T-cell (primary cell): ENCODE measurements around the gene DIP2C. TPM values are rescaled to one million over a fixed set of nuclear protein-coding genes. Genes with fewer than 3 reads are reported as not detected.

Experiments used
- ATAC-seq, 4 experiments: fragments of 200-7000 bp in 3 of 4; fragments of 150-1000 bp in 1 of 4; cut with Tn5 transposase; replicated peaks in 1 of 4; 1 replicate in 3 of 4; 2 replicates in 1 of 4; pipeline ENCODE4 v1.10.0; 2021; ENCODE audit warnings: moderate library complexity in 3 of 4, mild to moderate bottlenecking in 2 of 4, moderate number of reproducible peaks in 1 of 4
- CTCF ChIA-PET, 2 donors: fragments of 300-600 bp; sonication (Branson Sonifier 250); formaldehyde crosslinking; loops; one replicate each; lab custom pipeline; 2022; ENCODE audit warnings: antibody characterized with exemption in 2 of 2; lab: Charles Lee
- POLR2A ChIA-PET, 2 donors: fragments of 300-600 bp; sonication (Branson Sonifier 250); formaldehyde crosslinking; loops; one replicate each; lab custom pipeline; 2022; ENCODE audit warnings: antibody characterized with exemption in 2 of 2; lab: Charles Lee
- DNase-seq, 35 experiments: peaks; one replicate each; pipeline versions ENCODE4 v3.0.0 to v3.0.0-alpha.2; 2013 to 2023
- H3K27ac ChIP-seq: one replicate; pipeline ENCODE4 v1.5.1; 2013; ENCODE audit warnings: low read length
- H3K27me3 ChIP-seq, 2 experiments: replicated peaks in 1 of 2; 1 replicate in 1 of 2; 2 replicates in 1 of 2; pipeline versions ENCODE4 v1.6.1 to v1.7.0; 2013; ENCODE audit warnings: low read length in 1 of 2, mixed read lengths in 1 of 2; ENCODE audit not compliant: control insufficient read depth in 2 of 2, insufficient read depth in 2 of 2; ENCODE audit errors: extremely low read depth in 1 of 2
- H3K36me3 ChIP-seq, 2 donors: 1 replicate in 1 of 2; 2 replicates in 1 of 2; pipeline versions ENCODE4 v1.6.1 to v1.7.0; 2013; ENCODE audit warnings: low read length in 1 of 2; ENCODE audit not compliant: control insufficient read depth in 2 of 2, insufficient read depth in 1 of 2; ENCODE audit errors: extremely low read depth in 1 of 2
- H3K4me1 ChIP-seq, 2 experiments: 1 replicate in 1 of 2; 2 replicates in 1 of 2; pipeline versions ENCODE4 v1.6.1 to v1.7.0; 2013; ENCODE audit warnings: low read length in 2 of 2, mixed read lengths in 1 of 2; ENCODE audit not compliant: insufficient read depth in 2 of 2, control insufficient read depth in 1 of 2; ENCODE audit errors: extremely low read depth in 1 of 2
- H3K4me3 ChIP-seq, 2 donors: 1 replicate in 1 of 2; 2 replicates in 1 of 2; pipeline versions ENCODE4 v1.5.1 to v1.7.0; 2013; ENCODE audit warnings: mild to moderate bottlenecking in 2 of 2, low read length in 1 of 2, moderate library complexity in 1 of 2; ENCODE audit not compliant: control insufficient read depth in 1 of 2; ENCODE audit errors: extremely low read depth in 1 of 2
- H3K9me3 ChIP-seq: 2 replicates; pipeline ENCODE4 v1.7.0; 2013
- H3K27ac Mint-ChIP-seq, 2 donors: one replicate each; pipeline ENCODE4 v1.8.0; 2020 to 2021; ENCODE audit warnings: mild to moderate bottlenecking in 2 of 2, mixed read lengths in 2 of 2
- H3K27me3 Mint-ChIP-seq, 2 donors: one replicate each; pipeline ENCODE4 v1.8.0; 2021 to 2022; ENCODE audit warnings: mixed read lengths in 2 of 2
- H3K36me3 Mint-ChIP-seq: one replicate; pipeline ENCODE4 v1.8.0; 2021; ENCODE audit warnings: mixed read lengths
- H3K4me1 Mint-ChIP-seq, 3 donors: one replicate each; pipeline ENCODE4 v1.8.0; 2020 to 2022; ENCODE audit warnings: mixed read lengths in 3 of 3, mild to moderate bottlenecking in 1 of 3
- H3K4me3 Mint-ChIP-seq, 3 donors: one replicate each; pipeline ENCODE4 v1.8.0; 2020 to 2022; ENCODE audit warnings: mild to moderate bottlenecking in 3 of 3, mixed read lengths in 3 of 3, moderate library complexity in 3 of 3
- H3K9me3 Mint-ChIP-seq, 3 donors: one replicate each; pipeline ENCODE4 v1.8.0; 2020 to 2022; ENCODE audit warnings: mixed read lengths in 3 of 3
- WGBS: methylation state at CpG from one replicate; pipeline ENCODE4 v1.1.5; 2013; ENCODE audit warnings: missing lambda C conversion rate; ENCODE audit not compliant: insufficient coverage; 5-methylcytosine and 5-hydroxymethylcytosine counted together
- total RNA-seq, 35 experiments: library from RNA in 6 of 35; stranded (reverse) in 6 of 35; fragments of 120-200 nt in 1 of 35; gene quantifications; one replicate each; pipeline versions ENCODE4 v1.2.1 to v1.2.4 and lab custom pipeline; 2013 to 2026

Gene DIP2C
- total RNA-seq, 5 donors from 2014 or later (not counting 1 experiment from before 2014, with no cell fraction given) = 2.7 to 7.4 (median 4.5) TPM

DNA sequence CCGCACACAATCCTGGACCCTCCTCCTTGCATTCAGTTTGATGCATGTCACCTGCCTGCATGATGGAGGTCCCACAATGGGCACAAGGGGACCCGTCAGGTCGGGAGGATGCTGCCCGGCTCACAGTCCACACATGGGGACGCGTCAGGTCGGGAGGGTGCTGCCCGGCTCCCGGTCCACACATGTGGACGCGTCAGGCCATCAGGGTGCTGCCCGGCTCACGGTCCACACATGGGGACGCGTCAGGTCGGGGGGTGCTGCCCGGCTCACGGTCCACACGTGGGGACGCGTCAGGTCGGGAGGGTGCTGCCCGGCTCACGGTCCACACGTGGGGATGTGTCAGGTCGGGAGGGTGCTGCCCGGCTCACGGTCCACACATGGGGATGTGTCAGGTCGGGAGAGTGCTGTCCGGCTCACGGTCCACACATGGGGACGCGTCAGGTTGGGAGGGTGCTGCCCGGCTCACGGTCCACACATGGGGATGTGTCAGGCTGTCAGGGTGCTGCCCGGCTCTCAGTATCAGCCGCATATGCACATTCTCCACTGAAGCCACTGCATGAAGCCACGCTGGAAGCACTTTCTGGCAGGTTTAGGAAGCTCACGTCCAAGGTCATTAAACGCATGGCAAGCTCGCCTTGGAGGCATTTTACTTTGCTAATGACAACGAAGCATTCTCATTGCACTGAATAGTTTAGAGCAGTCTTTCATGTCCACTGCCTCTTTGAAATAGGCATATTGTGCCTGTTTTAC lies 50.3 kb downstream of the DIP2C start:
- Histone ChIP-seq H3K9me3 (no peaks in the 10 kb centered on the region), H3K36me3 (no peaks in the 10 kb centered on the region), H3K27ac (no peak overlapping the region), H3K4me3 (no peak overlapping the region), H3K27me3 (peaks cover 3 to 33% of the 10 kb centered on the region in 2 experiments), H3K4me1 (no peaks in the 10 kb centered on the region)
- Mint-ChIP-seq H3K9me3 (no peaks in the 10 kb centered on the region), H3K4me3 (no peak overlapping the region), H3K27me3 (peaks cover 25 to 29% of the 10 kb centered on the region in 2 donors), H3K4me1 (peaks cover 0 to 5% (median 0%) of the 10 kb centered on the region in 3 donors), H3K36me3 (no peaks in the 10 kb centered on the region), H3K27ac (no peak overlapping the region)
- POLR2A ChIA-PET = no interaction called here
- CTCF ChIA-PET = no interaction called here
- WGBS = 93% methylated on average over 36 of the region's 42 CpGs
- ATAC-seq (no peak), DNase-seq (no peak)

DNA sequence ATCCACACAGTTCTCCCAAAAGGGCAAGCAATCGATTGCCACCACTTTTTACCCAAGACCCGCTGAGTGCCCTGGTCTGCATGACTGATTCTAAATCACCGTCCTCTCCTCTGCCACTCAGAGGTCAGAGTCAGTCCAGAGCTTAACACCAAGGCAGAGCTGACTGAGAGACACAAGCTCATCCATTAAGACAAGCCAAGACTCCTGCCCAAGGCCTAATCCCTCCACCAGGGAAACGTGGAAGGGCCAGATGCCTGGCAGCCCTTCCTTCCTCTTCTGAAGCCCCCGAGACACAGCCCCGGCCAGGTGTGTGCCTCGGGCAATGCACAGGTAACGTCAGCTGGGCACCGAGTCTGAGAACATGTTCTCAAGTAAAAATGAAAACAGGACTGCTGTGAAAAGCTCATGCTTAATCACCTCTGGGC lies 51.7 kb downstream of the DIP2C start:
- peaks cover 0 to 5% (median 0%) of the 10 kb centered on the region in 3 donors for H3K4me1 Mint-ChIP-seq
- Histone ChIP-seq H3K4me3 (no peak overlapping the region), H3K4me1 (no peaks in the 10 kb centered on the region), H3K9me3 (no peaks in the 10 kb centered on the region), H3K27me3 (peaks cover 3 to 37% of the 10 kb centered on the region in 2 experiments), H3K27ac (no peak overlapping the region), H3K36me3 (no peaks in the 10 kb centered on the region)
- no peak overlapping the region for H3K4me3 Mint-ChIP-seq
- H3K9me3 Mint-ChIP-seq = no peaks in the 10 kb centered on the region
- DNase-seq = no peak
- no peak overlapping the region for H3K27ac Mint-ChIP-seq
- WGBS = 62% methylated on average over 9 of the region's 9 CpGs
- ChIA-PET POLR2A (no interaction called here), CTCF (no interaction called here)
- peaks cover 25 to 35% of the 10 kb centered on the region in 2 donors for H3K27me3 Mint-ChIP-seq
- H3K36me3 Mint-ChIP-seq = no peaks in the 10 kb centered on the region
- no peak for ATAC-seq

DNA sequence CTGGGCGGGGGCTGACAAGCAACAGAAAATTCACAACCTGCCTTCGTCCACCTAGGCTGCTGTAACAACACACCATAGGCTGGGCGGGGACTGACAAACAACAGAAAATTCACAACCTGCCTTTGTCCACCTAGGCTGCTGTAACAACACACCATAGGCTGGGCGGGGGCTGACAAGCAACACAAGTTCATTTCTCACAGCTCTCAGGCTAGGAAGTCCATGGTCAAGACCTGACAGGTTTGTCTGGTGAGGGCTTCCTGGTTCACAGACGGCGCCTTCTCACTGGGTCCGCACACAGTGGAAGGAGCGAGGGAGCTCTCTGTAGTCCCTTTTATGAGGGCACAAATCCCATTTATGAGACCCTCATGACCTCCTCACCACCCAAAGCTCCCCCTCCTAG lies 52.2 kb downstream of the DIP2C start:
- Mint-ChIP-seq H3K27ac (no peak overlapping the region), H3K4me1 (peaks cover 0 to 5% (median 0%) of the 10 kb centered on the region in 3 donors), H3K36me3 (no peaks in the 10 kb centered on the region), H3K4me3 (no peak overlapping the region), H3K27me3 (peaks cover 25 to 33% of the 10 kb centered on the region in 2 donors), H3K9me3 (no peaks in the 10 kb centered on the region)
- ATAC-seq (no peak), DNase-seq (no peak)
- WGBS = 63% methylated on average over 4 of the region's 8 CpGs
- Histone ChIP-seq H3K27me3 (peaks cover 3 to 37% of the 10 kb centered on the region in 2 experiments), H3K9me3 (no peaks in the 10 kb centered on the region), H3K4me1 (no peaks in the 10 kb centered on the region), H3K4me3 (no peak overlapping the region), H3K36me3 (no peaks in the 10 kb centered on the region), H3K27ac (no peak overlapping the region)
- ChIA-PET CTCF (no interaction called here), POLR2A (no interaction called here)

DNA sequence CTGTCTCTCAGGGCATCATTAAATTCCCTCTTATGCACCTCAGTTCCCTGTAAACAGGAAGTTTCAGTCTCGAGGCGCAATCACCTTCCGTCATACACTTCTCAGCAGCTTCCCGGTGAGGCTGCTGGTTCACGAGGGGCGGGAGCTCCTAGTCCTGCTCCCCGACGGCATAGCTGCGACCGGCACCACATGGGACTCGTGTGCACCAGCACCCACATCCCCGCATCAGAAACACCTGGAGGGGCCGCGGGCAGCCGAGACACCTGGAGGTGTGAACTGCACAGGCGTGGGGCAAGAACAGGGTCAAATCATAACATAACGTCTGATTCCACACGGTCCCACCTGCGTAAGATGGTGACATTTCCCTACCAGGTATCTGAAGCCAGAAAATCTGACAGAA lies 52.7 kb downstream of the DIP2C start:
- Histone ChIP-seq H3K36me3 (no peaks in the 10 kb centered on the region), H3K27ac (no peak overlapping the region), H3K4me1 (no peaks in the 10 kb centered on the region), H3K9me3 (no peaks in the 10 kb centered on the region), H3K27me3 (peaks cover 3 to 37% of the 10 kb centered on the region in 2 experiments), H3K4me3 (no peak overlapping the region)
- DNase-seq = no peak
- ATAC-seq = no peak
- H3K27ac Mint-ChIP-seq = no peak overlapping the region
- CTCF ChIA-PET = no interaction called here
- no peaks in the 10 kb centered on the region for H3K9me3 Mint-ChIP-seq
- H3K27me3 Mint-ChIP-seq = peaks cover 25 to 33% of the 10 kb centered on the region in 2 donors
- no peak overlapping the region for H3K4me3 Mint-ChIP-seq
- peaks cover 0 to 5% (median 0%) of the 10 kb centered on the region in 3 donors for H3K4me1 Mint-ChIP-seq
- POLR2A ChIA-PET = no interaction called here
- 56% methylated on average over 17 of the region's 19 CpGs for WGBS
- H3K36me3 Mint-ChIP-seq = no peaks in the 10 kb centered on the region

DNA sequence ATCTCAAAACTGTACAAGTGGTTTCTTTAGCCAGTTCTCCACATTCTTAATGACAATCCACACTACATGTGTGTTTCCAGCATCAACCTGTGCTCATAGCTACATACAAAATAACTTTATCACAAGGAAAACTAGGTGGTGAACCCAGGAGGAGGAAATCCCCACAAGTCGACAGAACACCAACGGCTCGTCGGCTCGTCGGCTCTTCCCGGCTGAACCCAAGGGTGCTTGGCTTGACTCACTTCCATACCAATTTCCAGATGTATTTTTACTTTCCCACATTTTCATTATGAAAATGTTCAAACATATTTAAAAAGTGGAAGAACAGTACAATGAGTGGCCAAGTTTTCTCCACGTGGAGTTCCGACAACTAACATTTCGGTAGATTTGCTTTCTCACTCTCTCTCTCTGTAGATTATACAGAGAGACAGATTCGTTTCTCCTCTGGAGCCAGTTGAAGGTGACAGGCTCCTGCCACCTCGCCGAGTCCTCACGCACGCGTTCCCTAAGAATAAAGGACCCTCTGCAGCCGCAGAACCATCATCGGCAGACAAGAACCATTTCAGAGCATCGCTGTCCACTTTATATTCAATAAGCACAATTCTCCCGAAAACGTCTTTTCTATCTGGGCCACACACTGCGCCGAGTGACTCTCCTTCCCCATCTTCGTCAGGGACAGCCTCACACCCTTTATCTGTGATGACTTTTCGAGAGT lies 53.3 kb downstream of the DIP2C start:
- no peaks in the 10 kb centered on the region for H3K9me3 Mint-ChIP-seq
- H3K27ac Mint-ChIP-seq = no peak overlapping the region
- no peak overlapping the region for H3K27ac ChIP-seq
- H3K9me3 ChIP-seq = no peaks in the 10 kb centered on the region
- H3K36me3 ChIP-seq = no peaks in the 10 kb centered on the region
- no peak overlapping the region for H3K4me3 ChIP-seq
- WGBS = 82% methylated on average over 19 of the region's 25 CpGs
- no peak for DNase-seq
- no peak for ATAC-seq
- H3K4me3 Mint-ChIP-seq = no peak overlapping the region
- H3K36me3 Mint-ChIP-seq = no peaks in the 10 kb centered on the region
- peaks cover 25 to 33% of the 10 kb centered on the region in 2 donors for H3K27me3 Mint-ChIP-seq
- no peaks in the 10 kb centered on the region for H3K4me1 ChIP-seq
- CTCF ChIA-PET = no interaction called here
- peaks cover 3 to 37% of the 10 kb centered on the region in 2 experiments for H3K27me3 ChIP-seq
- H3K4me1 Mint-ChIP-seq = peaks cover 0 to 5% (median 0%) of the 10 kb centered on the region in 3 donors
- POLR2A ChIA-PET = no interaction called here

DNA sequence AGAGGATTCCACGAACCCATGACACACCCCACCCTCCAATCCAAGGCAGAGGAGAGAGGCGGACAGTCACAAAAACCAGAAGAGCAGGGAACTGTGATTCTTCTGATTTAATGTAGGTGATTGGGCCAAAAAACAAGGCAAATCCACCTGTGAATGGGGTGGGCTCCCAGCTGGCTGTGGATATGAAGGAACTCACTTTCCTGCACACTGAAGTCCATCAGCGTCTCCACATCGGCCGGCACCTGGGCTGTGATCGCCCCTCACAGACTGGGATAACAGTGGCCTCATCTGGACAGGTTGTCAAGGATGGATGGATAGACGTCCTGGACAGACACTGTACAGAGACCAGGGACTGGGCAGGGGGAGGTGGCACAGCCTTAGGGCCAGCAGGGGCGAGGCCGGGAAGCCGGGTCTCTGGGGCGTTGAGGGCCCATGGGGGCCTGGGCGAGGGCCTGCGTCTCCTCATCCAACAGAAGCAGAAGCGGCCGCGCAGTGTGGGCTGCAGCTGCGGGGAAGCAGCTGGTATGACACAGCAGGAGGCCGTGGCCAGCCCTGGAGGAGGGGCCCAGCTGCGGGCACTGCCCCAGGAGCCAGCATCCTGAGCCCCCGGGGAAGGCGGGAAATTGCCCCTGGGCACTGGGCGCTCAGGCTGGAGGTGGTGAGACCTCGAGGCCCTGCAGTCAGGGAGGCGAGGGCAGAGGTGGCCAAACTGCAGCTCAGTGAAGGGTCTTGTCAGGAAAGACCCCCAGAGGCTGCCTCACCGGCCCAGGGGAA lies 54.2 kb downstream of the DIP2C start:
- ATAC-seq = no peak
- Mint-ChIP-seq H3K36me3 (no peaks in the 10 kb centered on the region), H3K27me3 (peaks cover 25 to 33% of the 10 kb centered on the region in 2 donors), H3K4me1 (peaks cover 0 to 5% (median 0%) of the 10 kb centered on the region in 3 donors), H3K9me3 (no peaks in the 10 kb centered on the region), H3K27ac (no peak overlapping the region), H3K4me3 (no peak overlapping the region)
- no peak overlapping the region for H3K27ac ChIP-seq
- WGBS = 31% methylated on average over 23 of the region's 25 CpGs
- no peak overlapping the region for H3K4me3 ChIP-seq
- H3K27me3 ChIP-seq = peaks cover 3 to 42% of the 10 kb centered on the region in 2 experiments
- ChIA-PET POLR2A (no interaction called here), CTCF (no interaction called here)
- H3K9me3 ChIP-seq = no peaks in the 10 kb centered on the region
- no peak for DNase-seq
- no peaks in the 10 kb centered on the region for H3K4me1 ChIP-seq
- H3K36me3 ChIP-seq = no peaks in the 10 kb centered on the region
